ENCODE measurements around the gene DEGS2.

Gene DEGS2

DNA sequence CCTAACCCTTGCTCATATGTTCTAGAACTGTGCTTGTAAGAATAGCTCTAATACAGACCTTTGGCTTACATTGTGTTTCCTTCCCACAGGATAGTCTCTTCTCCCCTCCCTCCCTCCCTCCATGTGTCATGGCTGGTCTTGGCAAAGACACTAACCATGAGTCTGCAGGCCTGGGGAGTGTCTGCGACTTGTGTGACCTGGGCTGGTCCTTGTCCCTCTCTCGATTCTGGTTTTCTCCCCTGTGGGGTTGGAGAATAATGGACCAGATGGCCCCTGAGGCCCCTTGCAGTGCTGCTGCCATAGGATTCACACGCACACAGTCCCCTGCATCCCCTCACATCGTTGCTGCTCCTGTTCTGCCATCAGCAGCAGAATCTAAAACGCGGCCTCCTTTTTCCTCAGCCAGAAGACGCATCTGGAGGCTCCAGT is 30.3 kb downstream of the DEGS2 start:
- peaks cover 12 to 18% of the 10 kb centered on the region in 2 experiments for H3K36me3 ChIP-seq (ENCODE audit: control insufficient read depth in 1 of 2, insufficient read depth in 2 of 2, low read length in 2 of 2)
- H3K79me1 ChIP-seq (ENCODE audit: low read length), result no peaks in the 10 kb centered on the region
- peaks cover 5 to 7% of the 10 kb centered on the region in 2 experiments for H3K4me1 ChIP-seq (ENCODE audit: control insufficient read depth in 1 of 2, insufficient read depth in 2 of 2, low read length in 2 of 2)
- no peak overlapping the region for H3K9ac ChIP-seq (ENCODE audit: low read length)
- H3K79me2 ChIP-seq (ENCODE audit: control insufficient read depth, insufficient read depth, low read length, poor library complexity), result no peaks in the 10 kb centered on the region
- WGBS (ENCODE audit: extremely low coverage, insufficient coverage, insufficient read length), result no CpG with 5 or more reads among the region's 7 CpGs
- H2AK5ac ChIP-seq (ENCODE audit: low read length), result no peak overlapping the region
- H3K27me3 ChIP-seq (ENCODE audit: insufficient read depth, low read length), result no peaks in the 10 kb centered on the region
- H2BK5ac ChIP-seq (ENCODE audit: low read depth, low read length, poor library complexity), result no peak overlapping the region
- H3K4me3 ChIP-seq (ENCODE audit: low read depth, low read length), result no peak overlapping the region
- no peak overlapping the region for H4K12ac ChIP-seq (ENCODE audit: low read depth, low read length)
- H2BK12ac ChIP-seq (ENCODE audit: low read length), result no peak overlapping the region
- no peak overlapping the region for H4K8ac ChIP-seq (ENCODE audit: low read depth, low read length)
- H4K91ac ChIP-seq (ENCODE audit: low read depth, low read length), result no peak overlapping the region
- peaks cover 2% of the 10 kb centered on the region for H3K9me3 ChIP-seq (ENCODE audit: insufficient read depth, low read depth, low read length)
- H3K4ac ChIP-seq (ENCODE audit: low read depth, low read length), result no peak overlapping the region
- H3K18ac ChIP-seq (ENCODE audit: low read length), result no peak overlapping the region
- no peak for DNase-seq
- H3K27ac ChIP-seq (ENCODE audit: low read depth, low read length), result no peak overlapping the region
- no peak overlapping the region for H3K4me2 ChIP-seq (ENCODE audit: low read length)
- H2BK120ac ChIP-seq (ENCODE audit: insufficient read depth, low read length, poor library complexity), result no peak overlapping the region
- no peak overlapping the region for H3K14ac ChIP-seq (ENCODE audit: low read length)
- no peak overlapping the region for H2AFZ ChIP-seq (ENCODE audit: insufficient read depth, low read length, poor library complexity)
- no peak overlapping the region for H3K23ac ChIP-seq (ENCODE audit: low read length)

- Histone ChIP-seq H3K27me3 (ENCODE audit: insufficient read depth, low read length) (no peaks in the 10 kb centered on the region), H2BK12ac (ENCODE audit: low read length) (no peak overlapping the region), H2AFZ (ENCODE audit: insufficient read depth, low read length, poor library complexity) (no peak overlapping the region), H3K4me3 (ENCODE audit: low read depth, low read length) (no peak overlapping the region), H3K14ac (ENCODE audit: low read length) (no peak overlapping the region), H2BK120ac (ENCODE audit: insufficient read depth, low read length, poor library complexity) (no peak overlapping the region), H3K36me3 (ENCODE audit: control insufficient read depth in 1 of 2, insufficient read depth in 2 of 2, low read length in 2 of 2) (peaks cover 15% of the 10 kb centered on the region in 2 experiments), H4K12ac (ENCODE audit: low read depth, low read length) (no peak overlapping the region), H3K4me2 (ENCODE audit: low read length) (no peak overlapping the region), H3K79me1 (ENCODE audit: low read length) (no peaks in the 10 kb centered on the region), H2AK5ac (ENCODE audit: low read length) (no peak overlapping the region), H3K23ac (ENCODE audit: low read length) (no peak overlapping the region), H4K8ac (ENCODE audit: low read depth, low read length) (no peak overlapping the region), H3K9me3 (ENCODE audit: insufficient read depth, low read depth, low read length) (peaks cover 2% of the 10 kb centered on the region), H3K27ac (ENCODE audit: low read depth, low read length) (no peak overlapping the region), H3K4ac (ENCODE audit: low read depth, low read length) (no peak overlapping the region), H3K18ac (ENCODE audit: low read length) (no peak overlapping the region), H4K91ac (ENCODE audit: low read depth, low read length) (no peak overlapping the region), H3K79me2 (ENCODE audit: control insufficient read depth, insufficient read depth, low read length, poor library complexity) (no peaks in the 10 kb centered on the region), H3K9ac (ENCODE audit: low read length) (no peak overlapping the region), H2BK5ac (ENCODE audit: low read depth, low read length, poor library complexity) (no peak overlapping the region), H3K4me1 (ENCODE audit: control insufficient read depth in 1 of 2, insufficient read depth in 2 of 2, low read length in 2 of 2) (peaks cover 5 to 7% of the 10 kb centered on the region in 2 experiments)
- WGBS (ENCODE audit: extremely low coverage, insufficient coverage, insufficient read length), result no CpG with 5 or more reads among the region's 12 CpGs
- DNase-seq, result no peak
These were observed 30.8 kb downstream of the DEGS2 start for GRCh38 chr14:100128688-100129087.

GRCh38 chr14:100127853-100128455 is 31.5 kb downstream of the DEGS2 start:
- no peak overlapping the region for H3K9ac ChIP-seq (ENCODE audit: low read length)
- no peak overlapping the region for H3K23ac ChIP-seq (ENCODE audit: low read length)
- H3K27ac ChIP-seq (ENCODE audit: low read depth, low read length), result no peak overlapping the region
- no peak overlapping the region for H3K4me2 ChIP-seq (ENCODE audit: low read length)
- no peak overlapping the region for H4K8ac ChIP-seq (ENCODE audit: low read depth, low read length)
- H2BK5ac ChIP-seq (ENCODE audit: low read depth, low read length, poor library complexity), result no peak overlapping the region
- no peak overlapping the region for H2AK5ac ChIP-seq (ENCODE audit: low read length)
- no peak for DNase-seq
- no peak overlapping the region for H3K4ac ChIP-seq (ENCODE audit: low read depth, low read length)
- H2AFZ ChIP-seq (ENCODE audit: insufficient read depth, low read length, poor library complexity), result no peak overlapping the region
- no peak overlapping the region for H3K4me3 ChIP-seq (ENCODE audit: low read depth, low read length)
- H3K18ac ChIP-seq (ENCODE audit: low read length), result no peak overlapping the region
- H2BK120ac ChIP-seq (ENCODE audit: insufficient read depth, low read length, poor library complexity), result no peak overlapping the region
- H3K4me1 ChIP-seq (ENCODE audit: control insufficient read depth in 1 of 2, insufficient read depth in 2 of 2, low read length in 2 of 2), result peaks cover 5 to 7% of the 10 kb centered on the region in 2 experiments
- no peak overlapping the region for H4K12ac ChIP-seq (ENCODE audit: low read depth, low read length)
- no peak overlapping the region for H2BK12ac ChIP-seq (ENCODE audit: low read length)
- peaks cover 15 to 17% of the 10 kb centered on the region in 2 experiments for H3K36me3 ChIP-seq (ENCODE audit: control insufficient read depth in 1 of 2, insufficient read depth in 2 of 2, low read length in 2 of 2)
- no CpG with 5 or more reads among the region's 12 CpGs for WGBS (ENCODE audit: extremely low coverage, insufficient coverage, insufficient read length)
- no peaks in the 10 kb centered on the region for H3K79me2 ChIP-seq (ENCODE audit: control insufficient read depth, insufficient read depth, low read length, poor library complexity)
- peaks cover 2% of the 10 kb centered on the region for H3K9me3 ChIP-seq (ENCODE audit: insufficient read depth, low read depth, low read length)
- H3K79me1 ChIP-seq (ENCODE audit: low read length), result no peaks in the 10 kb centered on the region
- no peak overlapping the region for H4K91ac ChIP-seq (ENCODE audit: low read depth, low read length)
- no peaks in the 10 kb centered on the region for H3K27me3 ChIP-seq (ENCODE audit: insufficient read depth, low read length)
- H3K14ac ChIP-seq (ENCODE audit: low read length), result no peak overlapping the region

GRCh38 chr14:100126401-100126800 is 33.0 kb downstream of the DEGS2 start:
- Histone ChIP-seq H2AFZ (ENCODE audit: insufficient read depth, low read length, poor library complexity) (no peak overlapping the region), H4K8ac (ENCODE audit: low read depth, low read length) (no peak overlapping the region), H4K12ac (ENCODE audit: low read depth, low read length) (no peak overlapping the region), H3K18ac (ENCODE audit: low read length) (no peak overlapping the region), H3K9ac (ENCODE audit: low read length) (no peak overlapping the region), H3K79me2 (ENCODE audit: control insufficient read depth, insufficient read depth, low read length, poor library complexity) (no peaks in the 10 kb centered on the region), H3K23ac (ENCODE audit: low read length) (no peak overlapping the region), H3K27me3 (ENCODE audit: insufficient read depth, low read length) (no peaks in the 10 kb centered on the region), H3K14ac (ENCODE audit: low read length) (no peak overlapping the region), H3K4ac (ENCODE audit: low read depth, low read length) (no peak overlapping the region), H4K91ac (ENCODE audit: low read depth, low read length) (no peak overlapping the region), H3K9me3 (ENCODE audit: insufficient read depth, low read depth, low read length) (peaks cover 2% of the 10 kb centered on the region), H2BK120ac (ENCODE audit: insufficient read depth, low read length, poor library complexity) (no peak overlapping the region), H3K27ac (ENCODE audit: low read depth, low read length) (no peak overlapping the region), H2BK5ac (ENCODE audit: low read depth, low read length, poor library complexity) (no peak overlapping the region), H3K4me1 (ENCODE audit: control insufficient read depth in 1 of 2, insufficient read depth in 2 of 2, low read length in 2 of 2) (peaks cover 4 to 5% of the 10 kb centered on the region in 2 experiments), H3K79me1 (ENCODE audit: low read length) (no peaks in the 10 kb centered on the region), H2BK12ac (ENCODE audit: low read length) (no peak overlapping the region), H3K4me2 (ENCODE audit: low read length) (no peak overlapping the region), H3K36me3 (ENCODE audit: control insufficient read depth in 1 of 2, insufficient read depth in 2 of 2, low read length in 2 of 2) (peaks cover 9 to 13% of the 10 kb centered on the region in 2 experiments), H3K4me3 (ENCODE audit: low read depth, low read length) (no peak overlapping the region), H2AK5ac (ENCODE audit: low read length) (no peak overlapping the region)
- no peak for DNase-seq
- no CpG with 5 or more reads among the region's 13 CpGs for WGBS (ENCODE audit: extremely low coverage, insufficient coverage, insufficient read length)

Data from trophoblast cell (in vitro differentiated cells and primary cell).